Mucosa of rectum (tissue), 2 donors: Measurements from ENCODE around the gene EVI5.
"Not testable (repeated sequence)": the region's sequence is repeated elsewhere in the genome, so short reads cannot be mapped to it uniquely, and the experiment has no call there.

Experiments
- H3K27ac ChIP-seq, 2 donors: one replicate each; pipeline ENCODE4 v1.7.0; 2013; ENCODE audit warnings: inconsistent platforms in 2 of 2, low read depth in 2 of 2, low read length in 2 of 2
- H3K27me3 ChIP-seq, 2 donors: one replicate each; pipeline ENCODE4 v1.7.0; 2013; ENCODE audit warnings: low read length in 2 of 2; ENCODE audit not compliant: control insufficient read depth in 2 of 2, insufficient read depth in 2 of 2
- H3K36me3 ChIP-seq, 2 donors: one replicate each; pipeline ENCODE4 v1.7.0; 2013; ENCODE audit warnings: low read length in 2 of 2; ENCODE audit not compliant: control insufficient read depth in 2 of 2, insufficient read depth in 2 of 2
- H3K4me1 ChIP-seq, 2 donors: one replicate each; pipeline ENCODE4 v1.7.0; 2013; ENCODE audit warnings: low read length in 2 of 2, mild to moderate bottlenecking in 1 of 2; ENCODE audit not compliant: control insufficient read depth in 2 of 2, insufficient read depth in 2 of 2
- H3K4me3 ChIP-seq, 2 donors: one replicate each; pipeline ENCODE4 v1.7.0; 2013; ENCODE audit warnings: low read length in 2 of 2
- H3K9ac ChIP-seq, 2 donors: one replicate each; pipeline ENCODE4 v1.7.0; 2013; ENCODE audit warnings: low read length in 2 of 2, low read depth in 1 of 2, mild to moderate bottlenecking in 1 of 2
- H3K9me3 ChIP-seq, 2 donors: one replicate each; pipeline ENCODE4 v1.7.0; 2013; ENCODE audit warnings: low read length in 2 of 2; ENCODE audit not compliant: control insufficient read depth in 2 of 2
- donor health status: healthy.
- donor health status: Normal muscosa, but diverticular disease.

Gene EVI5

GRCh38 chr1:92754000-92754718 is 30.7 kb downstream of the EVI5 start:
- no peaks in the 10 kb centered on the region for H3K27me3 ChIP-seq
- H3K9ac ChIP-seq, result no peak overlapping the region
- H3K36me3 ChIP-seq, result peaks cover 0 to 10% of the 10 kb centered on the region in 2 donors
- H3K4me1 ChIP-seq, result no peaks in the 10 kb centered on the region
- H3K4me3 ChIP-seq, result no peak overlapping the region
- H3K27ac ChIP-seq, result no peak overlapping the region
- no peaks in the 10 kb centered on the region for H3K9me3 ChIP-seq

GRCh38 chr1:92752719-92753118 is 32.2 kb downstream of the EVI5 start:
- Histone ChIP-seq H3K4me3 (no peak overlapping the region), H3K9me3 (no peaks in the 10 kb centered on the region), H3K36me3 (peaks cover 0 to 10% of the 10 kb centered on the region in 2 donors), H3K9ac (no peak overlapping the region), H3K4me1 (no peaks in the 10 kb centered on the region), H3K27me3 (no peaks in the 10 kb centered on the region), H3K27ac (no peak overlapping the region)

- no peaks in the 10 kb centered on the region for H3K27me3 ChIP-seq
- H3K9me3 ChIP-seq, result no peaks in the 10 kb centered on the region
- H3K9ac ChIP-seq, result no peak overlapping the region
- no peak overlapping the region for H3K4me3 ChIP-seq
- H3K36me3 ChIP-seq, result no peaks in the 10 kb centered on the region
- H3K4me1 ChIP-seq, result no peaks in the 10 kb centered on the region
- H3K27ac ChIP-seq, result no peak overlapping the region
These were observed 35.8 kb downstream of the EVI5 start for GRCh38 chr1:92749024-92749634.

GRCh38 chr1:92748138-92748537 is 36.8 kb downstream of the EVI5 start:
- Histone ChIP-seq H3K9ac (no peak overlapping the region), H3K36me3 (no peaks in the 10 kb centered on the region), H3K27ac (no peak overlapping the region), H3K27me3 (no peaks in the 10 kb centered on the region), H3K9me3 (no peaks in the 10 kb centered on the region), H3K4me3 (no peak overlapping the region), H3K4me1 (no peaks in the 10 kb centered on the region)

- H3K9me3 ChIP-seq, result no peaks in the 10 kb centered on the region
- H3K4me1 ChIP-seq, result no peaks in the 10 kb centered on the region
- H3K27ac ChIP-seq, result no peak overlapping the region
- H3K9ac ChIP-seq, result no peak overlapping the region
- H3K36me3 ChIP-seq, result no peaks in the 10 kb centered on the region
- H3K27me3 ChIP-seq, result no peaks in the 10 kb centered on the region
- H3K4me3 ChIP-seq, result no peak overlapping the region
These were observed 37.2 kb downstream of the EVI5 start for GRCh38 chr1:92747735-92748134.

GRCh38 chr1:92746255-92746654 is 38.7 kb downstream of the EVI5 start:
- H3K9ac ChIP-seq, H3K4me3 ChIP-seq, H3K9me3 ChIP-seq, H3K27ac ChIP-seq, H3K4me1 ChIP-seq, H3K27me3 ChIP-seq, H3K36me3 ChIP-seq: not testable (repeated sequence)

GRCh38 chr1:92743221-92743620 is 41.7 kb downstream of the EVI5 start:
- no peak overlapping the region for H3K27ac ChIP-seq
- no peaks in the 10 kb centered on the region for H3K27me3 ChIP-seq

GRCh38 chr1:92739669-92740524 is 45.0 kb downstream of the EVI5 start:
- H3K27ac ChIP-seq, result no peak overlapping the region
- H3K36me3 ChIP-seq, result no peaks in the 10 kb centered on the region
- H3K9me3 ChIP-seq, result no peaks in the 10 kb centered on the region
- no peak overlapping the region for H3K9ac ChIP-seq
- no peaks in the 10 kb centered on the region for H3K4me1 ChIP-seq
- H3K4me3 ChIP-seq, result no peak overlapping the region
- no peaks in the 10 kb centered on the region for H3K27me3 ChIP-seq

More at GRCh38 chr1:92743221-92743620, 41.7 kb downstream of the EVI5 start:
- Histone ChIP-seq H3K9ac (no peak overlapping the region), H3K9me3 (no peaks in the 10 kb centered on the region), H3K4me1 (no peaks in the 10 kb centered on the region), H3K4me3 (no peak overlapping the region), H3K36me3 (no peaks in the 10 kb centered on the region)

GRCh38 chr1:92736395-92736794 is 48.5 kb downstream of the EVI5 start:
- H3K36me3 ChIP-seq, result peaks cover 0 to 3% of the 10 kb centered on the region in 2 donors
- no peak overlapping the region for H3K9ac ChIP-seq
- no peaks in the 10 kb centered on the region for H3K9me3 ChIP-seq
- H3K27ac ChIP-seq, result no peak overlapping the region
- H3K4me3 ChIP-seq, result no peak overlapping the region
- no peaks in the 10 kb centered on the region for H3K27me3 ChIP-seq
- H3K4me1 ChIP-seq, result no peaks in the 10 kb centered on the region

GRCh38 chr1:92730476-92730875 is 54.4 kb downstream of the EVI5 start:
- Histone ChIP-seq H3K27ac (no peak overlapping the region), H3K4me1 (no peaks in the 10 kb centered on the region), H3K36me3 (peaks cover 0 to 3% of the 10 kb centered on the region in 2 donors), H3K9me3 (no peaks in the 10 kb centered on the region), H3K9ac (no peak overlapping the region), H3K4me3 (no peak overlapping the region), H3K27me3 (no peaks in the 10 kb centered on the region)
